Fibroblast of lung (primary cell): Measurements from ENCODE around the gene RNF175. TPM values are rescaled to one million over a fixed set of nuclear protein-coding genes. Genes with fewer than 3 reads are reported as not detected.

ENCODE experiments used
- DNase-seq, 2 donors: peaks; one replicate each; pipeline versions ENCODE4 v3.0.0 to v3.0.0-alpha.2; 2010; ENCODE audit warnings: low read depth in 2 of 2
- H2AFZ ChIP-seq: 2 replicates; pipeline ENCODE4 v1.5.1; 2012; ENCODE audit warnings: low read length, control low read depth, inconsistent platforms
- H3K27ac ChIP-seq: 2 replicates; pipeline ENCODE4 v1.5.1; 2011; ENCODE audit warnings: low read length, control low read depth; ENCODE audit not compliant: insufficient read depth
- H3K27me3 ChIP-seq: 2 replicates; pipeline ENCODE4 v1.5.1; 2011; ENCODE audit warnings: mild to moderate bottlenecking, low read length; ENCODE audit not compliant: control insufficient read depth, insufficient read depth
- H3K36me3 ChIP-seq: 2 replicates; pipeline ENCODE4 v1.5.1; 2011; ENCODE audit warnings: low read length; ENCODE audit not compliant: control insufficient read depth, insufficient read depth
- H3K4me1 ChIP-seq: 2 replicates; pipeline ENCODE4 v1.5.1; 2011; ENCODE audit warnings: low read length; ENCODE audit not compliant: control insufficient read depth, insufficient read depth; ENCODE audit errors: extremely low read depth
- H3K4me2 ChIP-seq: 2 replicates; pipeline ENCODE4 v1.5.1; 2011; ENCODE audit warnings: low read length, control low read depth; ENCODE audit not compliant: insufficient read depth; ENCODE audit errors: extremely low read depth
- H3K4me3 ChIP-seq, 4 experiments: fragments of 200-600 bp in 1 of 4; sonication (generic) in 1 of 4; replicated peaks in 1 of 4; 2 replicates each; pipeline ENCODE4 v1.5.1; 2011 to 2016; ENCODE audit warnings: low read length in 4 of 4, low read depth in 3 of 4, mild to moderate bottlenecking in 3 of 4, control low read depth in 2 of 4, inconsistent platforms in 1 of 4, mixed read lengths in 1 of 4; ENCODE audit not compliant: insufficient read depth in 1 of 4; ENCODE audit errors: control extremely low read depth in 1 of 4
- H3K79me2 ChIP-seq: 2 replicates; pipeline ENCODE4 v1.5.1; 2012; ENCODE audit warnings: mild to moderate bottlenecking, low read length, inconsistent platforms; ENCODE audit not compliant: control insufficient read depth, insufficient read depth
- H3K9ac ChIP-seq: 2 replicates; pipeline ENCODE4 v1.5.1; 2011; ENCODE audit warnings: mild to moderate bottlenecking, low read length, control low read depth; ENCODE audit not compliant: insufficient read depth
- H3K9me3 ChIP-seq: 2 replicates; pipeline ENCODE4 v1.5.1; 2012; ENCODE audit warnings: low read depth, low read length; ENCODE audit not compliant: control insufficient read depth, insufficient read depth
- H4K20me1 ChIP-seq: 2 replicates; pipeline ENCODE4 v1.5.1; 2011; ENCODE audit warnings: low read length; ENCODE audit not compliant: control insufficient read depth, insufficient read depth; ENCODE audit errors: extremely low read depth
- EZH2 ChIP-seq: IDR thresholded peaks from 2 replicates; pipeline ENCODE4 v1.5.1; 2012; ENCODE audit warnings: low read length, control low read depth, mild to moderate bottlenecking; ENCODE audit errors: missing control alignments
- polyA plus RNA-seq, 2 donors: library from polyadenylated mRNA; depleted of rRNA in 1 of 2; stranded (reverse) in 1 of 2; unstranded in 1 of 2; fragments of >200 nt; gene quantifications; 2 replicates each; pipeline ENCODE4 v1.2.1, GENCODE V29; 2011 to 2012; ENCODE audit warnings: missing spikeins in 1 of 2
- total RNA-seq: library from RNA; depleted of rRNA; stranded (reverse); fragments of >200 nt; gene quantifications from 2 replicates; pipeline ENCODE4 v1.2.1, GENCODE V29; 2014
- TF ChIP-seq, protein P1 (sequence below), 2 donors: IDR thresholded peaks in 1 of 2; conservative IDR thresholded peaks in 1 of 2; 1 replicate in 1 of 2; 2 replicates in 1 of 2; pipeline ENCODE4 v1.5.1; 2011 to 2012; ENCODE audit warnings: low read length in 2 of 2, control low read depth in 1 of 2, inconsistent platforms in 1 of 2, low read depth in 1 of 2, mild to moderate bottlenecking in 1 of 2

Gene RNF175
- total and polyA plus RNA-seq, 2 donors (not counting 1 experiment from before 2014, with no cell fraction given), result not detected

DNA sequence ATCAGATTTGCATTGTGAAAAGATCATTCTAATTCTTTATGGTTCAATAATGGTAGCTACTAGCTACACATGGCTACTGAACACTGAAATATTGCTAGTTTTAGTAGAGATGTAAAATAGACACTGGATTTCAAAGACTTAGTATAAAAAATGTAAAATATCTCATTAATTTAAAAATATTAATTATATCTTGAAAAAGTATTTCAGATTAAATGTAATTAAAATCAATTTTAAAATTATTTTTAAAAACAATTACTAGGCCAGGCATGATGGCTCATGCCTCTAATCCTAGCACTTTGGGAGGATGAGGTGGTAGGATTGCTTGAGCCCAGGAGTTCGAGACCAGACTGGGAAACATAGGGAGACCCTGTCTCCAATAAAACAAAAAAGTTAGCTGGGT lies 96.2 kb downstream of the RNF175 start:
- no peak for TF ChIP-seq EZH2
- TF ChIP-seq, protein P1, sequence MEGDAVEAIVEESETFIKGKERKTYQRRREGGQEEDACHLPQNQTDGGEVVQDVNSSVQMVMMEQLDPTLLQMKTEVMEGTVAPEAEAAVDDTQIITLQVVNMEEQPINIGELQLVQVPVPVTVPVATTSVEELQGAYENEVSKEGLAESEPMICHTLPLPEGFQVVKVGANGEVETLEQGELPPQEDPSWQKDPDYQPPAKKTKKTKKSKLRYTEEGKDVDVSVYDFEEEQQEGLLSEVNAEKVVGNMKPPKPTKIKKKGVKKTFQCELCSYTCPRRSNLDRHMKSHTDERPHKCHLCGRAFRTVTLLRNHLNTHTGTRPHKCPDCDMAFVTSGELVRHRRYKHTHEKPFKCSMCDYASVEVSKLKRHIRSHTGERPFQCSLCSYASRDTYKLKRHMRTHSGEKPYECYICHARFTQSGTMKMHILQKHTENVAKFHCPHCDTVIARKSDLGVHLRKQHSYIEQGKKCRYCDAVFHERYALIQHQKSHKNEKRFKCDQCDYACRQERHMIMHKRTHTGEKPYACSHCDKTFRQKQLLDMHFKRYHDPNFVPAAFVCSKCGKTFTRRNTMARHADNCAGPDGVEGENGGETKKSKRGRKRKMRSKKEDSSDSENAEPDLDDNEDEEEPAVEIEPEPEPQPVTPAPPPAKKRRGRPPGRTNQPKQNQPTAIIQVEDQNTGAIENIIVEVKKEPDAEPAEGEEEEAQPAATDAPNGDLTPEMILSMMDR (conservative IDR thresholded peaks at IDR 0.05 in 1 of 2, IDR thresholded peaks at IDR 0.05 in 1 of 2; ENCODE audit: low read depth in 1 of 2, low read length in 2 of 2), result no peak

DNA sequence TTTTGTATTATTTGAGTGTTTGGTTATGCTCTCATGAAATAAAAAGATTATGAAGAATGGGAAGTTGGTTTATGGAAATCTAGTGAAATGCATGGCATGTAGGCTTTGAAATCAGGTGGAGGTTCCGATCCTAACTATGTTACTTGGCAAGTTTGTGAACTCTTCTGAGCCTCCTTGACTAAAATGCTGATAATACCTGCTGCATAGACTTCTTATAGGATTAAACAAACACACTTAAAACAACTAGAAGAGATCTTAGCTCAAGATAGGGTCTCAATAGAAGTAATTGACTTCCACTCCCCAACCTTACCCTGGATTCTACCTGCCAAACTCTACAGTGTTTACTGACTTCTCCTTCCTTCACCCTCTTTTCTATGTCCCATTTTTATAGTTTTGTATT lies 97.9 kb downstream of the RNF175 start:
- Histone ChIP-seq H3K4me2 (no peak overlapping the region), H3K27ac (no peak overlapping the region), H3K79me2 (no peaks in the 10 kb centered on the region), H3K36me3 (no peaks in the 10 kb centered on the region), H3K27me3 (no peaks in the 10 kb centered on the region), H3K9me3 (no peaks in the 10 kb centered on the region), H3K4me1 (no peaks in the 10 kb centered on the region), H4K20me1 (no peaks in the 10 kb centered on the region), H3K4me3 (no peak overlapping the region), H3K9ac (no peak overlapping the region), H2AFZ (no peak overlapping the region)
- DNase-seq, result no peak
- TF ChIP-seq, protein P1 (conservative IDR thresholded peaks at IDR 0.05 in 1 of 2, IDR thresholded peaks at IDR 0.05 in 1 of 2; ENCODE audit: low read depth in 1 of 2, low read length in 2 of 2), result no peak
- no peak for TF ChIP-seq EZH2

More for the DNA sequence above, 96.2 kb downstream of the RNF175 start:
- Histone ChIP-seq H3K9me3 (no peaks in the 10 kb centered on the region), H3K27me3 (no peaks in the 10 kb centered on the region), H3K36me3 (no peaks in the 10 kb centered on the region), H4K20me1 (no peaks in the 10 kb centered on the region), H3K4me2 (no peak overlapping the region), H3K79me2 (no peaks in the 10 kb centered on the region), H3K4me1 (no peaks in the 10 kb centered on the region), H3K27ac (no peak overlapping the region), H2AFZ (no peak overlapping the region), H3K9ac (no peak overlapping the region), H3K4me3 (no peak overlapping the region)
- no peak for DNase-seq

DNA sequence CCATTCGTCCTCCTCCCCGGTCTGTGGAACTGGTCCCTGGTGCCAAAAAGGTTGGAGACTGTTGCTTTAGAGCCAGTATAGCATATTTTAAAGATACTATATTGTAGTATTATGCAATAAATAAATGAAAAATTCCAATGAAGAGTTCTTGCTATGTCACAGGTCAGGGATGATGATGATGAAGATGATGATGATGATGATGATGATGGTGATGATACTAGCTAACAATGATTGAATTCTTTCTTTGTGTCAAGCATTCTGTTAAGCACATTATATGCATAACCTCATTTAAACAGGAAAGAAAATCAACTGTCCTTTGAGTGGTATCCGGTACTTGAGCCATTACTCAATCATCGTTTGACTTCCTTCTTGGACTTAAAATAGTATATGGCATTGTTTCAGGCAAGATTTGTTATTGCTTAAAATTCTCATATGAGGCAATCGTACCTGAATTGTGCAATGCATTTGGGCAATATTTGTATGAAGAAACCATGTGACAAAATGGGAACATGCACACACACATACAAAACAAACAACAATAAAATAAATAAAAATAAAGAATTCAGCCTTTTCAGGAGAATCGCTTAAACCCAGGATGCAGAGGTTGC lies 98.5 kb downstream of the RNF175 start:
- TF ChIP-seq, protein P1 (conservative IDR thresholded peaks at IDR 0.05 in 1 of 2, IDR thresholded peaks at IDR 0.05 in 1 of 2; ENCODE audit: low read depth in 1 of 2, low read length in 2 of 2), result no peak
- Histone ChIP-seq H3K27ac (no peak overlapping the region), H3K36me3 (no peaks in the 10 kb centered on the region), H3K9me3 (no peaks in the 10 kb centered on the region), H4K20me1 (no peaks in the 10 kb centered on the region), H3K27me3 (no peaks in the 10 kb centered on the region), H3K79me2 (no peaks in the 10 kb centered on the region), H3K4me3 (no peak overlapping the region), H2AFZ (no peak overlapping the region), H3K4me2 (no peak overlapping the region), H3K9ac (no peak overlapping the region), H3K4me1 (no peaks in the 10 kb centered on the region)
- DNase-seq, result peak in 1 of 2 donors; percentile 37

Other genes with a start within 250 kb of the RNF175 start
- gene TLR2, start 75.7 kb downstream of the RNF175 start, total RNA-seq, result under 0.01 and 0.77 TPM in 2 replicates
- gene TLR2, start 75.7 kb downstream of the RNF175 start, polyA plus RNA-seq, result 0.17 and 0.29 TPM in 2 replicates
- under 0.01 and 1.8 TPM in 2 replicates for gene SFRP2, start 29.1 kb upstream of the RNF175 start, total RNA-seq
- 0.32 TPM in 1 of 2 replicates, not detected in the other for gene SFRP2, start 29.1 kb upstream of the RNF175 start, polyA plus RNA-seq